A549 (cell line): ENCODE measurements around the gene ENTHD1.

ENCODE experiments used
- CEBPB ChIP-seq, 2 experiments: fragments of >200 bp in 1 of 2; sonication (Bioruptor Twin) in 1 of 2; formaldehyde crosslinking in 1 of 2; IDR thresholded peaks; 2 replicates each; pipeline ENCODE4 v1.6.1; 2012 to 2016
- CTCF ChIP-seq: fragments of >200 bp; sonication (Bioruptor Twin); formaldehyde crosslinking; IDR thresholded peaks from 3 replicates; pipeline ENCODE4 v1.5.1; 2016
- SMC3 ChIP-seq: fragments of >200 bp; sonication (Bioruptor Twin); formaldehyde crosslinking; IDR thresholded peaks from 3 replicates; pipeline ENCODE4 v1.6.1; 2018; ENCODE audit warnings: inconsistent platforms
- TF ChIP-seq, protein P1 (sequence below): fragments of 450-650 bp; IDR thresholded peaks from 2 replicates; pipeline ENCODE4 v1.6.1; 2014; ENCODE audit warnings: antibody characterized with exemption

- no peak for TF ChIP-seq CTCF
- TF ChIP-seq CEBPB (IDR thresholded peaks at IDR 0.05), result no peak
- TF ChIP-seq, protein P1, sequence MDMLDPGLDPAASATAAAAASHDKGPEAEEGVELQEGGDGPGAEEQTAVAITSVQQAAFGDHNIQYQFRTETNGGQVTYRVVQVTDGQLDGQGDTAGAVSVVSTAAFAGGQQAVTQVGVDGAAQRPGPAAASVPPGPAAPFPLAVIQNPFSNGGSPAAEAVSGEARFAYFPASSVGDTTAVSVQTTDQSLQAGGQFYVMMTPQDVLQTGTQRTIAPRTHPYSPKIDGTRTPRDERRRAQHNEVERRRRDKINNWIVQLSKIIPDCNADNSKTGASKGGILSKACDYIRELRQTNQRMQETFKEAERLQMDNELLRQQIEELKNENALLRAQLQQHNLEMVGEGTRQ, result no peak
- no peak for TF ChIP-seq SMC3
Observed at GRCh38 chr22:39897841-39898240, 4.3 kb upstream of the ENTHD1 start.
